PC-9 (cell line): Measurements from ENCODE around the gene ATRNL1. TPM values are rescaled to one million over a fixed set of nuclear protein-coding genes. Genes with fewer than 3 reads are reported as not detected.
"Not testable (repeated sequence)": the region's sequence is repeated elsewhere in the genome, so short reads cannot be mapped to it uniquely, and the experiment has no call there.

Experiments used
- BruUV-seq: library from RNA; stranded (reverse); fragments of 400-500 nt; replicated peaks from 2 replicates; lab custom pipeline; 2021; lab: Mats Ljungman, UMichigan
- CTCF ChIA-PET: fragments of 300-600 bp; sonication (Branson Sonifier 250); formaldehyde crosslinking; loops from one replicate; lab custom pipeline; 2022; ENCODE audit warnings: antibody characterized with exemption; lab: Charles Lee
- POLR2A ChIA-PET: fragments of 300-600 bp; sonication (Branson Sonifier 250); formaldehyde crosslinking; loops from one replicate; lab custom pipeline; 2022; ENCODE audit warnings: antibody characterized with exemption; ENCODE audit not compliant: unreplicated experiment; lab: Charles Lee
- DNase-seq, 2 experiments: peaks; one replicate each; pipeline versions ENCODE4 v3.0.0 to v3.0.0-alpha.2; 2015 to 2022; ENCODE audit warnings: mixed read lengths in 1 of 2
- H2AFZ ChIP-seq: fragments of 200-600 bp; sonication (generic); 2 replicates; pipeline ENCODE4 v1.8.1; 2017; ENCODE audit warnings: antibody characterized with exemption
- H3F3A ChIP-seq: fragments of 200-600 bp; sonication (generic); 2 replicates; pipeline ENCODE4 v1.8.1; 2017; ENCODE audit warnings: antibody characterized with exemption, mild to moderate bottlenecking, low read depth; ENCODE audit not compliant: insufficient read depth
- H3K27ac ChIP-seq: fragments of 200-600 bp; sonication (generic); 2 replicates; pipeline ENCODE4 v1.6.1; 2016; ENCODE audit warnings: mixed run types
- H3K27me3 ChIP-seq: fragments of 200-600 bp; sonication (generic); 2 replicates; pipeline ENCODE4 v1.6.1; 2016; ENCODE audit warnings: low read depth, mixed run types; ENCODE audit not compliant: insufficient read depth
- H3K36me3 ChIP-seq: fragments of 200-600 bp; sonication (generic); 2 replicates; pipeline ENCODE4 v1.6.1; 2016; ENCODE audit warnings: low read depth, mixed run types
- H3K4me1 ChIP-seq: fragments of 200-600 bp; sonication (generic); replicated peaks from 2 replicates; pipeline ENCODE4 v1.6.1; 2016; ENCODE audit warnings: mixed run types; ENCODE audit not compliant: insufficient read depth
- H3K4me2 ChIP-seq: fragments of 200-600 bp; sonication (generic); 2 replicates; pipeline ENCODE4 v1.6.1; 2017; ENCODE audit warnings: mixed run types
- H3K4me3 ChIP-seq: fragments of 200-600 bp; sonication (generic); 2 replicates; pipeline ENCODE4 v1.6.1; 2016; ENCODE audit warnings: mixed run types
- H3K79me2 ChIP-seq: fragments of 200-600 bp; sonication (generic); 2 replicates; pipeline ENCODE4 v1.6.1; 2017; ENCODE audit warnings: low read depth, mixed run types
- H3K9me2 ChIP-seq: fragments of 200-600 bp; sonication (generic); 2 replicates; pipeline ENCODE4 v1.8.1; 2017; ENCODE audit warnings: mild to moderate bottlenecking; ENCODE audit not compliant: insufficient read depth
- H3K9me3 ChIP-seq: fragments of 200-600 bp; sonication (generic); 2 replicates; pipeline ENCODE4 v1.8.1; 2016; ENCODE audit warnings: low read depth; ENCODE audit not compliant: insufficient read depth
- H4K20me1 ChIP-seq: fragments of 200-600 bp; sonication (generic); 2 replicates; pipeline ENCODE4 v1.8.1; 2017; ENCODE audit not compliant: insufficient read depth
- CTCF ChIP-seq: fragments of 200-600 bp; sonication (generic); conservative IDR thresholded peaks from 2 replicates; pipeline ENCODE4 v1.6.1; 2017; ENCODE audit warnings: mixed run types, antibody characterized with exemption, mild to moderate bottlenecking, moderate library complexity
- EZH2 ChIP-seq: fragments of 200-600 bp; sonication (generic); IDR thresholded peaks from 2 replicates; pipeline ENCODE4 v1.8.0; 2017; ENCODE audit warnings: antibody characterized with exemption, low read depth
- intact Hi-C: fragments of 100-400 bp; cut with micrococcal nuclease; formaldehyde crosslinking; loops from one replicate; pipeline ENCODE4 v1.10.0; 2022; ENCODE audit not compliant: unreplicated experiment
- total RNA-seq: library from RNA; stranded (reverse); gene quantifications from 2 replicates; pipeline ENCODE4 v1.2.3, GENCODE V29; 2021

Gene ATRNL1
- total RNA-seq, 1 experiment from 2014 or later, result not detected

GRCh38 chr10:115818012-115818411, 724.8 kb downstream of the ATRNL1 start:
- H3F3A ChIP-seq, result no peaks in the 10 kb centered on the region
- H3K79me2 ChIP-seq, result no peaks in the 10 kb centered on the region
- POLR2A ChIA-PET, result no interaction called here
- CTCF ChIA-PET, result interaction anchor here (0.7 kb wide), 1 partner anchor 30 kb away, joined by 10 read pairs; no protein-coding TSS in a partner anchor
- BruUV-seq, result no TSS peak
- no peak overlapping the region for H3K4me3 ChIP-seq
- H3K9me2 ChIP-seq, result no peaks in the 10 kb centered on the region
- no peaks in the 10 kb centered on the region for H4K20me1 ChIP-seq
- TF ChIP-seq EZH2 (no peak), CTCF (no peak)
- H3K4me1 ChIP-seq, result no peaks in the 10 kb centered on the region
- no peak overlapping the region for H2AFZ ChIP-seq
- intact Hi-C loops, result no loop called here
- no peaks in the 10 kb centered on the region for H3K36me3 ChIP-seq
- H3K27me3 ChIP-seq, result no peaks in the 10 kb centered on the region
- H3K9me3 ChIP-seq, result no peaks in the 10 kb centered on the region
- no peak for DNase-seq
- H3K27ac ChIP-seq, result no peak overlapping the region
- H3K4me2 ChIP-seq, result no peak overlapping the region

GRCh38 chr10:115826396-115826795, 733.2 kb downstream of the ATRNL1 start:
- ChIA-PET CTCF (no interaction called here), POLR2A (interaction anchor here (0.6 kb wide), 1 partner anchor 48 kb away, joined by 3 read pairs; no protein-coding TSS in a partner anchor)
- no peak overlapping the region for H3K27ac ChIP-seq
- no peaks in the 10 kb centered on the region for H4K20me1 ChIP-seq
- no TSS peak for BruUV-seq
- intact Hi-C loops, result no loop called here
- H2AFZ ChIP-seq, result no peak overlapping the region
- no peak overlapping the region for H3K4me2 ChIP-seq
- H3K27me3 ChIP-seq, result no peaks in the 10 kb centered on the region
- H3K4me3 ChIP-seq, result no peak overlapping the region
- TF ChIP-seq EZH2, result no peak
- TF ChIP-seq CTCF, result no peak
- no peaks in the 10 kb centered on the region for H3F3A ChIP-seq
- H3K79me2 ChIP-seq, result no peaks in the 10 kb centered on the region
- no peaks in the 10 kb centered on the region for H3K36me3 ChIP-seq
- no peaks in the 10 kb centered on the region for H3K9me2 ChIP-seq
- no peak for DNase-seq
- no peaks in the 10 kb centered on the region for H3K4me1 ChIP-seq
- H3K9me3 ChIP-seq, result no peaks in the 10 kb centered on the region

GRCh38 chr10:115827231-115828009, 734.3 kb downstream of the ATRNL1 start:
- no peaks in the 10 kb centered on the region for H4K20me1 ChIP-seq
- H3F3A ChIP-seq, result no peaks in the 10 kb centered on the region
- no peak overlapping the region for H3K27ac ChIP-seq
- POLR2A ChIA-PET, result no interaction called here
- H3K4me3 ChIP-seq, result no peak overlapping the region
- H3K4me2 ChIP-seq, result no peak overlapping the region
- H3K36me3 ChIP-seq, result no peaks in the 10 kb centered on the region
- DNase-seq, result no peak
- H3K79me2 ChIP-seq, result no peaks in the 10 kb centered on the region
- BruUV-seq, result no TSS peak
- CTCF ChIA-PET, result interaction anchor here (0.7 kb wide), 1 partner anchor 377 kb away, joined by 5 read pairs; no protein-coding TSS in a partner anchor
- H2AFZ ChIP-seq, result no peak overlapping the region
- intact Hi-C loops, result no loop called here
- H3K4me1 ChIP-seq, result no peaks in the 10 kb centered on the region
- H3K9me2 ChIP-seq, result no peaks in the 10 kb centered on the region
- TF ChIP-seq CTCF, result no peak
- no peak for TF ChIP-seq EZH2
- no peaks in the 10 kb centered on the region for H3K27me3 ChIP-seq
- no peaks in the 10 kb centered on the region for H3K9me3 ChIP-seq

DNA sequence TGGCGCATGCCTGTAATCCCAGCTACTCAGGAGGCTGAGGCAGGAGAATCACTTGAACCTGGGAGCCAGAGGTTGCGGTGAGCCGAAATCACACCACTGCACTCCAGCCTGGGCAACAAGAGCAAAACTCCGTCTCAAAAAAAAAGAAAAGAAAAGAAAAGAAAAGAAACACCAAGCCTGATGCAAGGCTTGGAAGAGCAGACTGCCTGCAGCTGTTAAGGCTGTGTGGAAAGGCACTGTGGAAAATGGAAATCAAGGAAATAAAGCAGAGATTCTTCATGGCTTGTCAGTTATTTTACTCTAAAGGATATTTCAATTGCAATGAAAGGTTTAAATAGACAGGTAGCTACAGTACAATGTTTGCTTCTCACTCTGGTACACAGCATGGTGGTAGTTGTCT, 735.0 kb downstream of the ATRNL1 start:
- intact Hi-C loops, POLR2A ChIA-PET, H3K4me3 ChIP-seq, H3K4me2 ChIP-seq, H4K20me1 ChIP-seq, H3F3A ChIP-seq, H3K9me2 ChIP-seq, BruUV-seq, DNase-seq, H3K4me1 ChIP-seq, H3K27ac ChIP-seq, H3K79me2 ChIP-seq, H3K9me3 ChIP-seq, H2AFZ ChIP-seq, H3K36me3 ChIP-seq, H3K27me3 ChIP-seq: not testable (repeated sequence)
- CTCF ChIA-PET, result interaction anchor here (0.7 kb wide), 1 partner anchor 378 kb away, joined by 5 read pairs; no protein-coding TSS in a partner anchor
